Melanocyte of skin (primary cell): Measurements from ENCODE around the gene CAPRIN1. TPM values are rescaled to one million over a fixed set of nuclear protein-coding genes. Genes with fewer than 3 reads are reported as not detected.

ENCODE experiments used
- total RNA-seq, 2 donors: library from RNA; depleted of rRNA; stranded (reverse); fragments of >200 nt; gene quantifications; 2 replicates each; pipeline ENCODE4 v1.2.3, GENCODE V29; 2012

Gene CAPRIN1, protein sequence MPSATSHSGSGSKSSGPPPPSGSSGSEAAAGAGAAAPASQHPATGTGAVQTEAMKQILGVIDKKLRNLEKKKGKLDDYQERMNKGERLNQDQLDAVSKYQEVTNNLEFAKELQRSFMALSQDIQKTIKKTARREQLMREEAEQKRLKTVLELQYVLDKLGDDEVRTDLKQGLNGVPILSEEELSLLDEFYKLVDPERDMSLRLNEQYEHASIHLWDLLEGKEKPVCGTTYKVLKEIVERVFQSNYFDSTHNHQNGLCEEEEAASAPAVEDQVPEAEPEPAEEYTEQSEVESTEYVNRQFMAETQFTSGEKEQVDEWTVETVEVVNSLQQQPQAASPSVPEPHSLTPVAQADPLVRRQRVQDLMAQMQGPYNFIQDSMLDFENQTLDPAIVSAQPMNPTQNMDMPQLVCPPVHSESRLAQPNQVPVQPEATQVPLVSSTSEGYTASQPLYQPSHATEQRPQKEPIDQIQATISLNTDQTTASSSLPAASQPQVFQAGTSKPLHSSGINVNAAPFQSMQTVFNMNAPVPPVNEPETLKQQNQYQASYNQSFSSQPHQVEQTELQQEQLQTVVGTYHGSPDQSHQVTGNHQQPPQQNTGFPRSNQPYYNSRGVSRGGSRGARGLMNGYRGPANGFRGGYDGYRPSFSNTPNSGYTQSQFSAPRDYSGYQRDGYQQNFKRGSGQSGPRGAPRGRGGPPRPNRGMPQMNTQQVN
- total RNA-seq = 100 to 1,000 TPM; 178 to 250 TPM

GRCh38 chr11:34051349-34052035 lies at the start of gene CAPRIN1:
Gene CAPRIN1, plus strand, starts transcription at chr11:34051731. Its CDS starts 690 bp downstream, at chr11:34052421.

GRCh38 chr11:34105079-34105956 lies 53.8 kb downstream of the CAPRIN1 start, which contains the start of gene NAT10:
Gene NAT10, plus strand, starts transcription at chr11:34105629. Its CDS starts 2,597 bp downstream, at chr11:34108226.

Other genes starting within 250 kb of the CAPRIN1 start
- under 1 TPM; under 0.01 to 0.34 TPM for gene LMO2, start 159.7 kb upstream of the CAPRIN1 start, total RNA-seq
- gene NAT10, start 53.9 kb downstream of the CAPRIN1 start, total RNA-seq = 10 to 100 TPM; 25.5 to 36.6 TPM